ENCODE data around the gene CDH4. TPM values are rescaled to one million over a fixed set of nuclear protein-coding genes. Genes with fewer than 3 reads are reported as not detected.

Gene CDH4
- total and polyA plus RNA-seq, 2 of the 13 experiments (the other 11 are each of a cell fraction or from before 2014, with no cell fraction given): not detected

DNA sequence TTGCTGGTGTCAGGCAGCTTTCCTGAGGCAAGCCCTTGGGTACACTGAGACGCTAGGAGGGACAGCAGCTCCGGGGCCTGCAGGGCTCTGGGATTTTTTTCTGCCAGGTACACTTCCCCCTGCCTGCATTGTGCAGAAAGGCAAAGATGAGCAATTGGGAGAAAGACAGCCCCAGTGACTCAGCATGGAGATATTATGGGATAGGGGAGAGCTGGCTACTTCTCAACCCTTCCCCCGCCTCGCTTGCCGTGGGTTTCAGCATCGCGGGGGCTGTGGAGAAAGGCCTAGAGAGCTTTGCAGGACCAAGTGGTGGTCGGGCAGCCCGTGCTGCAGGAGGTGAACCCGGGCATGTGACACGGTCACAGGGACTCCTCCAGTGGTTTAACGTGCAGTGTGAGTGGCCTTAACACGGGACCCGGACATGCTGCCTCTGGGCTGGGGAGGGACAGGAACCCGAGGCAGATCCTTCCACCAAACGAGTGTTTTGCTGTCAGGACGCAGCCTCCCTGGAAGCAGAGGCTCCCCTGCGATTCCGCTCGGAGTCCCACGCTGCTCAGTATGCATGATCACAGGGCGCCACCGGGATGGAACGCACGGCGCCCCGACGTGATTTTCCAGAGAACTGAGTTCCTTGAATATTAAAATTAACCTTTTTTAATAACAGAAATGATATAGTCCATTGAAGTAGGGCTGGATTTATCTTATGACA, 139.9 kb downstream of the CDH4 start:
- Histone ChIP-seq H3K27ac (ENCODE audit: extremely low read length, insufficient read depth, low read length) (no peak overlapping the region), H3K9ac (ENCODE audit: insufficient read depth, low read depth, low read length) (no peak overlapping the region), H3K4me3 (replicated peaks in 1 of 3; ENCODE audit: insufficient read depth in 1 of 3, low read depth in 2 of 3, low read length in 3 of 3) (no peak overlapping the region), H3K36me3 (replicated peaks in 1 of 2; ENCODE audit: control insufficient read depth in 1 of 2, insufficient read depth in 2 of 2, low read length in 2 of 2) (no peaks in the 10 kb centered on the region), H3K9me3 (ENCODE audit: low read length) (peaks cover 14% of the 10 kb centered on the region; the same call in 1 of the 2 replicates), H2AFZ (ENCODE audit: low read length) (no peak overlapping the region), H3K4me1 (ENCODE audit: insufficient read depth, low read length) (no peaks in the 10 kb centered on the region), H3K27me3 (ENCODE audit: control insufficient read depth in 1 of 2, insufficient read depth in 2 of 2, low read length in 2 of 2) (peaks cover 3 to 39% of the 10 kb centered on the region in 2 experiments), H3K79me2 (ENCODE audit: insufficient read depth, low read length) (no peaks in the 10 kb centered on the region), H4K20me1 (ENCODE audit: insufficient read depth, low read length) (no peaks in the 10 kb centered on the region), H3K4me2 (ENCODE audit: low read depth, low read length) (no peak overlapping the region)
- no peak for ATAC-seq
- 16% methylated on average over 28 of the region's 28 CpGs for WGBS (ENCODE audit: low lambda C conversion rate)
- BruUV-seq (replicated peaks): no TSS peak
- in situ Hi-C loops (cut with HindIII; ENCODE audit: extremely low pct_ligation_motif_present, low pct_unique_long_range_greater_than_20kb) (no loop called here), intact Hi-C loops (cut with micrococcal nuclease; ENCODE audit: unreplicated experiment) (no loop called here)
- TF ChIP-seq ZNF24 (IDR thresholded peaks at IDR 0.05) (no peak), ZNF768 (CRISPR knock-in tag; IDR thresholded peaks at IDR 0.05) (no peak), CBX1 (IDR thresholded peaks at IDR 0.05; ENCODE audit: low read depth) (no peak), ZNF543 (CRISPR knock-in tag; IDR thresholded peaks at IDR 0.05) (no peak), ZNF747 (CRISPR knock-in tag; IDR thresholded peaks at IDR 0.05; ENCODE audit: borderline replicate concordance) (no peak), ZNF678 (CRISPR knock-in tag; IDR thresholded peaks at IDR 0.05) (no peak), HOXA5 (CRISPR knock-in tag; IDR thresholded peaks at IDR 0.05) (no peak), ZNF569 (CRISPR knock-in tag; IDR thresholded peaks at IDR 0.05; ENCODE audit: borderline replicate concordance) (no peak), ZMAT3 (CRISPR knock-in tag; conservative IDR thresholded peaks at IDR 0.05) (no peak), FOXJ3 (CRISPR knock-in tag; IDR thresholded peaks at IDR 0.05; ENCODE audit: borderline replicate concordance) (no peak), ZFP1 (CRISPR knock-in tag; IDR thresholded peaks at IDR 0.05) (no peak), ZIK1 (CRISPR knock-in tag; IDR thresholded peaks at IDR 0.05; ENCODE audit: borderline replicate concordance, low read depth) (no peak)
- TF ChIP-seq, protein P1, sequence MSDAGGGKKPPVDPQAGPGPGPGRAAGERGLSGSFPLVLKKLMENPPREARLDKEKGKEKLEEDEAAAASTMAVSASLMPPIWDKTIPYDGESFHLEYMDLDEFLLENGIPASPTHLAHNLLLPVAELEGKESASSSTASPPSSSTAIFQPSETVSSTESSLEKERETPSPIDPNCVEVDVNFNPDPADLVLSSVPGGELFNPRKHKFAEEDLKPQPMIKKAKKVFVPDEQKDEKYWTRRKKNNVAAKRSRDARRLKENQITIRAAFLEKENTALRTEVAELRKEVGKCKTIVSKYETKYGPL (CRISPR knock-in tag; IDR thresholded peaks at IDR 0.05): no peak
- TF ChIP-seq, protein P2, sequence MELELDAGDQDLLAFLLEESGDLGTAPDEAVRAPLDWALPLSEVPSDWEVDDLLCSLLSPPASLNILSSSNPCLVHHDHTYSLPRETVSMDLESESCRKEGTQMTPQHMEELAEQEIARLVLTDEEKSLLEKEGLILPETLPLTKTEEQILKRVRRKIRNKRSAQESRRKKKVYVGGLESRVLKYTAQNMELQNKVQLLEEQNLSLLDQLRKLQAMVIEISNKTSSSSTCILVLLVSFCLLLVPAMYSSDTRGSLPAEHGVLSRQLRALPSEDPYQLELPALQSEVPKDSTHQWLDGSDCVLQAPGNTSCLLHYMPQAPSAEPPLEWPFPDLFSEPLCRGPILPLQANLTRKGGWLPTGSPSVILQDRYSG (CRISPR knock-in tag; IDR thresholded peaks at IDR 0.05): no peak
- TF ChIP-seq, protein P3, sequence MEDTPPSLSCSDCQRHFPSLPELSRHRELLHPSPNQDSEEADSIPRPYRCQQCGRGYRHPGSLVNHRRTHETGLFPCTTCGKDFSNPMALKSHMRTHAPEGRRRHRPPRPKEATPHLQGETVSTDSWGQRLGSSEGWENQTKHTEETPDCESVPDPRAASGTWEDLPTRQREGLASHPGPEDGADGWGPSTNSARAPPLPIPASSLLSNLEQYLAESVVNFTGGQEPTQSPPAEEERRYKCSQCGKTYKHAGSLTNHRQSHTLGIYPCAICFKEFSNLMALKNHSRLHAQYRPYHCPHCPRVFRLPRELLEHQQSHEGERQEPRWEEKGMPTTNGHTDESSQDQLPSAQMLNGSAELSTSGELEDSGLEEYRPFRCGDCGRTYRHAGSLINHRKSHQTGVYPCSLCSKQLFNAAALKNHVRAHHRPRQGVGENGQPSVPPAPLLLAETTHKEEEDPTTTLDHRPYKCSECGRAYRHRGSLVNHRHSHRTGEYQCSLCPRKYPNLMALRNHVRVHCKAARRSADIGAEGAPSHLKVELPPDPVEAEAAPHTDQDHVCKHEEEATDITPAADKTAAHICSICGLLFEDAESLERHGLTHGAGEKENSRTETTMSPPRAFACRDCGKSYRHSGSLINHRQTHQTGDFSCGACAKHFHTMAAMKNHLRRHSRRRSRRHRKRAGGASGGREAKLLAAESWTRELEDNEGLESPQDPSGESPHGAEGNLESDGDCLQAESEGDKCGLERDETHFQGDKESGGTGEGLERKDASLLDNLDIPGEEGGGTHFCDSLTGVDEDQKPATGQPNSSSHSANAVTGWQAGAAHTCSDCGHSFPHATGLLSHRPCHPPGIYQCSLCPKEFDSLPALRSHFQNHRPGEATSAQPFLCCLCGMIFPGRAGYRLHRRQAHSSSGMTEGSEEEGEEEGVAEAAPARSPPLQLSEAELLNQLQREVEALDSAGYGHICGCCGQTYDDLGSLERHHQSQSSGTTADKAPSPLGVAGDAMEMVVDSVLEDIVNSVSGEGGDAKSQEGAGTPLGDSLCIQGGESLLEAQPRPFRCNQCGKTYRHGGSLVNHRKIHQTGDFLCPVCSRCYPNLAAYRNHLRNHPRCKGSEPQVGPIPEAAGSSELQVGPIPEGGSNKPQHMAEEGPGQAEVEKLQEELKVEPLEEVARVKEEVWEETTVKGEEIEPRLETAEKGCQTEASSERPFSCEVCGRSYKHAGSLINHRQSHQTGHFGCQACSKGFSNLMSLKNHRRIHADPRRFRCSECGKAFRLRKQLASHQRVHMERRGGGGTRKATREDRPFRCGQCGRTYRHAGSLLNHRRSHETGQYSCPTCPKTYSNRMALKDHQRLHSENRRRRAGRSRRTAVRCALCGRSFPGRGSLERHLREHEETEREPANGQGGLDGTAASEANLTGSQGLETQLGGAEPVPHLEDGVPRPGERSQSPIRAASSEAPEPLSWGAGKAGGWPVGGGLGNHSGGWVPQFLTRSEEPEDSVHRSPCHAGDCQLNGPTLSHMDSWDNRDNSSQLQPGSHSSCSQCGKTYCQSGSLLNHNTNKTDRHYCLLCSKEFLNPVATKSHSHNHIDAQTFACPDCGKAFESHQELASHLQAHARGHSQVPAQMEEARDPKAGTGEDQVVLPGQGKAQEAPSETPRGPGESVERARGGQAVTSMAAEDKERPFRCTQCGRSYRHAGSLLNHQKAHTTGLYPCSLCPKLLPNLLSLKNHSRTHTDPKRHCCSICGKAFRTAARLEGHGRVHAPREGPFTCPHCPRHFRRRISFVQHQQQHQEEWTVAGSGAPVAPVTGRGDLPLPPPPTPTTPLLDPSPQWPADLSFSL (CRISPR knock-in tag; IDR thresholded peaks at IDR 0.05): no peak
- CTCF ChIA-PET (ENCODE audit: low intra/inter-chr PET ratio, low total read pairs): no interaction called here
- no peak for DNase-seq (ENCODE audit: low spot score)
- no peak for FAIRE-seq
- POLR2A ChIA-PET: no interaction called here

All from HepG2 (cell line).